Measurements from ENCODE around the gene TUBA1A. TPM values are rescaled to one million over a fixed set of nuclear protein-coding genes. Genes with fewer than 3 reads are reported as not detected.
"Not testable (repeated sequence)": the region's sequence is repeated elsewhere in the genome, so short reads cannot be mapped to it uniquely, and the experiment has no call there.

TUBA1A gene
- 757 TPM for polyA plus RNA-seq (ENCODE audit: insufficient read length)

DNA sequence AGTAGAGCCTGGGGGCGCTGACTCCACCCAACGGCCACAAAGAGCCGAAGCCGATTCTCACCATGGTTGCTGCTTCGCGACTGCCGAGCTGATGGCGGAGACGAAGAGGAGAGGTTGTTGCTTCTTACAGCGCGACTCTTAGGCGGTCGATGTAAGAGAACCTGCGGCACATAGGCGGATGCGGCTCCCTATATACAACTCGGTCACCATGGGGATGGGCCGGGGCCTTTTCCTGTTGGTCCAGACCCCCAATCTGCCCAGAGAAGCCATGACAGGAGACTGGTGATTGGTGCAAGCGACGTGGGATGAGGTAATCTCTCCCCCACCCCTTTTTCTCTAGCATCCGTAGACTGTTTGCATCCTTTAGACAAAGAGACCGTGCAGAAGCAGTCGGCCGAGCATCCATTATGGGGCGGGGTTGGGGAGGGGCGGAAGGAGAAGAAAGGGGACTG, at the start of gene TUBA1A:
TSS of gene TUBA1A (minus strand) at position 165 of the 452 bp plus-strand sequence. CDS start at position 64, 101 bp downstream.
- DNase-seq, result peak; percentile 97

DNA sequence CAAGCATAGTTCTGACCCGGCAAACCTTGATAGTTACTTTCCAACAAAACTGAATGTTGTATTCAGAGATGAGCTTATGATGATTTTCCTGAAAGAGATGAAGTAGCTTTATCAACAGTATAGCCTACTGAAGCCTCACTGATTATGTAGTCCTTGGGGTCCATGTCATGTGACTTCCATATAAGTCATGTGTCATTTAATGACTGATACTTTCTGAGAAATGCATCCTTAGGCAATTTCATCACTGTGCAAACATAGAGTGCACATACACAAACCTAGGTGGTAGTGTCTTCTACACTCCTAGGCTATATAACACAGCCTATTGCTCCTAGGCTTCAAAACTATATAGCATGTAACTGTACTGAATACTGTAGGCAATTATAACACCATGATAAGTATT, 47.5 kb upstream of the TUBA1A start:
- no peak for DNase-seq

DNA sequence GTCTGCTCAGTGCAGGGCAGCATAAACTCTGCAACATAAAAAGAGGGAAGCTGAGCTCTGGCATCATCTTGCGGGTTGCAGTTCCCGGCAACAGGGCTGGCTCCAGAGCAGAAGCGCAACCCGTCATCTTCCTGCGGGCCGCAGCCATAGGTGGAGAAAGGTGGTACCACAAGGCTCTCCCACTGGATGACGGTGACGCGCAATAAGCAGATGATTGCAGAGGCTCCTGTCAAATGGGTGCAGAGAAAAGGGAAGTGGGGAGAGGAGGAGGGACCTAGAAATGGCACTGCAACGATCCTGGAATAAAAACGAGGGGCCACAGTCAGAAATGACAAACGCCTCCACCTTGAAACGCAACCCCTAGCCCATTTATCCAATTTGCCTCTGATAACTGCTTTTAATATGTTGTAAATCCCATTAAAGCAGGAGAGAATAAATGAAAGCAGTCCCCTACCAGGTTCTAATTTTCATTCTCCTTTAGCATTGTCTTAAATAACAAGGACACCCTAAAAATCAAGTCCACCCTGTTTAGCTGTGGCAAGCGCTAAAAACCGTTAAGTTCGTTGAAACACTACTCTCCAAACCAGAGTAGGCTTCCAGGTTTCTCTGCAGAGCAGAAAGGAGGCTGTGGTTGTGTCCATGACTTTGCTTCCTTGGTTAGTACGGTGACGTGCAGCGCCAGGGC, 45.1 kb upstream of the TUBA1A start:
- no peak for DNase-seq

DNA sequence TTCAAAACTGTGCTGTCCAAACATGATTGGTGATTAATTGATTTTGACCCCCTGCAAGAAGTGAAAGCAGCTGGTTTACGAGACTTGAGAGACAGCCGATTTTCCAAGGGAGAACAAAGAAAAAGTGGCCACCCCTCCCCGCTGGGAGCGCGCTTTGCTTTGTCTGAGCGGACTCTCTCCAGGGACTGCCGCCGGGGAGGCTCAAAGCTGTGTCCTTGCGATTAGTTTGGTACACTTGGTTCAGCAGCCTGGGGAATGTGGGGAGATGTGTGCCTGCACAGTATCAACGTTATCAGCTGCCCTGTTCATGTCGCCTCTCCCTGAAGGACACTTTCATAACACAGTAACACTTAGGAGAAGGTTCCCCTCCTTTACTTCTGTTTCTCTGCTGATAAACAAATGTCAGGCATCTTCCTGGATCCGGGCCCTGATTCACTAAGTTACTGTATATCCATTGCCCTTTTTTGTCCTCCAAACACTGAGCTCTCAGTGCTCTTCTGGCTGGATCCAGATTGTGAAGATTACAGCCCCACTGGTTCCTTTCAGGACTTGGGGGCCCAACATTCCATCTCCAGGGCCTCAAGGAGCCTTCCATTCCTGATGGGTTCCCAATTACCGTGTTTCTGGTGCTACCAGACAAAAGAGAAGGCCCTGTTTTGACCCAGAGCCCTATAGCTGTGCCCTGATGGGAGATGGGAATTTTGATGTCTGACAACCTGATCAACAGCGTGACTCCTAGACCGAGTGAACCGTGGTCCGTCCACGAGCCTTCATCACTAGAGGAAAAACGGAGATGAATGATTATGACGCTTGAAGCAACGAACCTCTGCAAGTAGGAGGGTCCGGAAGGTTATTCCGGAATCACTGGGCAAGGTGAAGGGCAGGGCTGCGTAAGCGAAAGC, 44.3 kb upstream of the TUBA1A start:
- no peak for DNase-seq

DNA sequence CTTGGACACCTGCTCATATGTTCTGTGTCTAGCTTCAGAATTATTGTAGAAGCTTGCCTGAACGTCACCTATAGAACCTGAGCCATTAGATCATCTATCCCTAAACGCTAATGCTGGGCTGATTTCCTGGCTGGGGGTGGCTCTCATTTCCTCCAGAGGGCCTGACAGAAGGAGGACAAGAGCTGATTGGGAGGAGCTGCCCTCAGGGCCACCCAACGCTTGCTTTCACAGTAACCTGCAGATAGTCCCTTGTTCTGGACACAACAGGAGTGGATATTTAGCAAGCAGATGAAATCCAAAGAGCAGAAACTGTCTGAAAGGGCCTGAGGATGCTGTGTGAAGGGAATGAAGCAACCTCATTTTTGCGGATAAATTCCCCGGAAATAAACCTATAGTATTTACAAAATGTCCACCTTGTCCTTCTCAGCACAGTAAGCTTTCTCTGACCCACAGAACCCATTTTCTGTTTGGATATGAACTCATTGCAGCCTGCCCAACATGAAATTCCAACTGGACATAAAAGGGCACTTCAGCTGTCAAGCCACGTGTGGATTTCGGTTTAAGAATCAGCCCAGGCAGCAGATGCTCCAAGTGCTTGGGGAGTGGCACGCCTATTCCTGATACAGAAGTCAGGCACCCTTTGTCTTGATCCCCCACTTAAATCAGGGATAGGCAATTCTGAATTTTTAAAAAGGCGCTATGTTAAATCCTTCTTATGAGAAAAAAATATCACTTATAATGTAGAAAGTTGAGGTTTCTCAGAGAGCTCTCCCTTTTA, 43.2 kb upstream of the TUBA1A start:
- no peak for DNase-seq

DNA sequence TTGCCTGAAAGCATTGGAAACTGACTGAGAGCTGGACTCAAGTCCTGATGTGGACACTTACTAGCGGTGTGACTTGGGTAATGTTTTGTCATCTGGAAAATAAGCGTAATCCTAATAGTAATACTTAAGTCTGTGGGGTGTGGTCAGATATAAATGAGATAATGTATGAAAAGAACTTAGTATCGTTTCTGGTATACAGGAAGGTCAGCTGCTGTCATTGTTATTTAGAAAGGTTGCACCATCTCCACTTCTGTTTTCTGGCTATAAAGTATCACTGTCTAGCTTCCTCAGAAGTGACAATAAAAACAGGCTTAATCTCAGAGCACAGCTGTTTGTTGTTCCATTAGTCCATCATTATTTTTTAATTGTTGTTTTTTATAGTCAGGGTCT, 41.9 kb upstream of the TUBA1A start:
- DNase-seq, result no peak

DNA sequence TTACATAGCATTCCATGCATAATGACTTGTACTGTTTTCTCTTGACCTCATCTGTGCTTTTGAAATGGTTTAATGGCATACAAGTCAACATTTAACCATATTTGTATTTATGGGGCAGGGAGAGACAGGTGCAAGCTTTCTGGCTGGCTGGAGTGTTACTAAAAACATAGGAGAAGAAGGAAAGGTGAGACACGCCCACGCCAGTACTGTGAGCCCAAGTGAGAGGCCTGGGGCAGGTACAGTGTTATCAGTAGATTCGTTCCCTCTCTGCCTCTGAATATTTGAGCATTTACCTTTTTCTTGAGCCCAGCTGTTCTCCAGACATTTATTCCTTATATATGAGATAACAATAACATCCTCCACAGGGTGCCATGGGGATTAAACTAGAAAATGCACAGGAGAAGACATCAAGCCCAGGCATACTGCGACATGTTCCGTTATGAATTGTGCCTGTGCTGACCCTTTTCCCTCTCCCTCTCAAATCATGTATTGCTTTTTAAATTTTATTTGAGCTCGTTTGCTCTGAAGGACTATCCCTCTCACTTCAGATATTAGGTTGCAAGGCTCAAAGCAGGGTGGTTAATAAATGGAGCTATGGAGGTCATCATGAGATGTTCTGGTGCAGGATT, 41.4 kb upstream of the TUBA1A start:
- DNase-seq, result no peak

DNA sequence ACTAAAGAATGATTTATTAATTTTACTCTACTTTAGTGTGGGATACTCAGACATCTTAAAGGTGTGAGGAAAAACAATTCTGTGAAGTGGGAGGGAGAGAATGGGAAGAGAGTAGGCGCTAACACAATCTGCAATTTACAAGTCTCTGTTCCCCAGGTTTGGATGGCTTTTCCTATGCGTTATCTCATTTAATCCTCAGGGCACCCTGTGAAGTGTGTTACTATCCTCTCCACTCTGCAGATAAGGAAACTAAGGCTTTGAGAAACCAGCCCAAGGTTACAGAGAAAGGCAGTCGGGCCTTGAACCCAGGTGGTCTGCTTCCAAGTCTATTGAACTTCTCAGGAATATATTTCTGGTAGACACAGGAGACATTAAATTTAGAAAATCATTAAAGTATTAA, 39.8 kb upstream of the TUBA1A start:
- no peak for DNase-seq

DNA sequence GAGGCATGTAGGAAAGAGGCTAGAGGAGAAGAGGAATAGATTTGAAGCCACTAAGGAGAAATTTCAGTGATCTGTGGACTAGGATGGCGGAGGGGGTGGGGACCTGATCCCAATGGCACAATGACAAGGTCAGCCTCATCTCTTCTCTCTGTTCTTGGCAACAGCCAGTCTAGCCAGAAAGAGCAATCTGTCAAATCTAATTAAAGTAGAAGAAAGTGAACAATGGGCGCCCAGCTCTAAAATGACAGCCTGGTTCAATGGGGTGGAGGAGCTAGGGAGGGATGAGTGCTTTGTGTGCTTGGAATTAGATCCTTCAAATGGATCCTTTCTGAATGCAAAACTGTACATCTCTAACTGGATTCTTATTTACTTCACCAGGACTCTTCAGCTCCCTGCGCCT, 38.8 kb upstream of the TUBA1A start:
- DNase-seq, result no peak

DNA sequence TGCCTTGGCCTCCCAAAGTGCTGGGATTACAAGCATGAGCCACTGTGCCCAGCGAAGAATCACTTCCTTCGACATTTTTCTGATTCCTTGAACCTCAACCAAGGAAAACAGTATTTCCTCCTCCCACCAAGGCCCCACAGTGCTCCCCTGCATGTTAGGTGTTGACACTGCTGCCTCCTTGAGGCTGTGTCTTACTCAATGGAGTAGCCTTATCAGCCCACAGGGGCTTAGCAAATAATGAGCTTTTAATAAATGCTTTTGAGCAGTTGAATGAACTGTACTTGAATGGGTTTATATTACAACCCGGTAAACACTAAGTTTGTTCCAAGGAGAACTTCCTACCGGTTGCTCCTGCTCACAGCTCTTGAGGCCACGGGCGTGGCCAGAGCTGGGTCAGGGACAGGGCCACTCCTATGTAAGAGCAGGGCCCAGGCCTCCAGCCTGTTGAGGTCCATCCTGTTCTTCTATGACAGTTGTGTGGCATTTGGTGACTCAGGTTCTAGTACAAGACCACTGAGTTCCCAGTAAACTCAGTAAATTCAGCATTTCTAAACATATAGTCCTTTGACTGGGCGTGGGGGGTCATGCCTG, 36.8 kb upstream of the TUBA1A start:
- DNase-seq, result no peak

DNA sequence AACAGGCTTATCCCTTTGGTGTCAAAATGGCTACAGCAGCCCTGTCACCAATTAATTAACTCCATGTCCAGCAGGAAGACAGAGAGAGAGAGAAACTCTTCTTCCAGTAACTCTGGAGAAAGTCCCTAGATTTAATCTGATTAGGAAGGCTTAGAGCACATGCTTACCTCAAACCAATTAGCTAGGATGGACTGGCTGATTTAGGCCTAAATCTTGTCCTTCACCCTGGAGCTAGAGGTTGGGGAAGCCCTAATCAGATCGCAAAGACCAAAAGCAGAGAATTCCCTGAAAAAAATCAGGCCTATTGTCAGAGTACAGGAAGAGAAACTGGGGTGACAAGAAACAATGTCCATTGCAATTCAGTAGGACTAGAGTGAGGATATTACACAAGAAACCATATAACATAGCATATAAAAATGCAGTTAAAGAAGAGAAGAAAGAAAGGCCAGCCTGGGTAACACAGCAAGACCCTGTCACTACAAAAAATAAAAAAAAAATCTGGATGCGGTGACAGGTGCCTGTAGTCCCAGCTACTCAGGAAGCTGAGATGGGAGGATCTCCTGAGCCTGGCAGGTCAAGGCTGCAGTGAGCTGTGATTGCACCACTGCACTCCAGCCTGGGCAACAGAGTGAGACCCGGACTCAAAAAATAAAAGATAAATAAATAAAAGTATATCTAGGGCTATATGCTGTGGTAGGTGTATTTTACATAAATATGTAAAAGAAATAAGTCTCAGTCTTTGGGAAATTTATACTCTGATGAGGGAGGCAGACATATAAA, 34.9 kb upstream of the TUBA1A start:
- no peak for DNase-seq

DNA sequence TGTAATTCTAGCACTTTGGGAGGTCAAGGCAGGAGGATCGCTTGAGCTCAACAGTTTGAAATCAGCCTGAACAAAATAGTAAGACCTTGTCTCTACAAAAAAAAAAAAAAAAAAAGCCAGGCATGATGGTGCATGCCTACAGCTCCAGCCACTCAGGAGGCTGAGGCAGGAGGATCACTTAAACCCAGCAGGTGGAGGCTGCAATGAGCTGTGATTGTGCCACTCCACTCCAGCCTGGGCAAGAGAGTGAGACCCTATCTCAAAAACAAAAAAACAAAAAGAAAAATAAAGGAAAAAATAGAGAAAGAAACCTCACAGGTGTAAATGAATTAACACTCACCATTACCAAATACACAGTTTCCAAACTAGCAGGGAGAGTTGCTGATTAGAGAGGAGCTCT, 34.2 kb upstream of the TUBA1A start:
- no peak for DNase-seq

DNA sequence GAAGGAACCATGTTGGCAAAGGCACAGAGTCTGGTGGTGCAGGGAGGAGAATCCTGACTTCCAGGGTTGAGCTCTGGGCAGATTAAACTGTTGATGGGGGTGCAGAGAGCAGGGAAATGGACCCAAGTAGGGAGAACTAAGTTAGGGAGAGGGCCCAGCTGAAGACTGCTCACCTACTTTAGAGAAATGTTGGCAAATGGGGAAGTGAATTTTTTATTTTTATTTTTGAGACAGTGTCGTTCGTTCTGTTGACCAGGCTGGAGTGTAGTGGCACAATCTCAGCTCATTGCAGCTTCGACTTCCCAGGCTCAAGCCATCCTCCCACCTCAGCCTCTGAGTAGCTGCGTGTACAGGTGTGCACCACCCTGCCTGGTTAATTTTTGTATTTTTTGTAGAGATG, 32.1 kb upstream of the TUBA1A start:
- no peak for DNase-seq

DNA sequence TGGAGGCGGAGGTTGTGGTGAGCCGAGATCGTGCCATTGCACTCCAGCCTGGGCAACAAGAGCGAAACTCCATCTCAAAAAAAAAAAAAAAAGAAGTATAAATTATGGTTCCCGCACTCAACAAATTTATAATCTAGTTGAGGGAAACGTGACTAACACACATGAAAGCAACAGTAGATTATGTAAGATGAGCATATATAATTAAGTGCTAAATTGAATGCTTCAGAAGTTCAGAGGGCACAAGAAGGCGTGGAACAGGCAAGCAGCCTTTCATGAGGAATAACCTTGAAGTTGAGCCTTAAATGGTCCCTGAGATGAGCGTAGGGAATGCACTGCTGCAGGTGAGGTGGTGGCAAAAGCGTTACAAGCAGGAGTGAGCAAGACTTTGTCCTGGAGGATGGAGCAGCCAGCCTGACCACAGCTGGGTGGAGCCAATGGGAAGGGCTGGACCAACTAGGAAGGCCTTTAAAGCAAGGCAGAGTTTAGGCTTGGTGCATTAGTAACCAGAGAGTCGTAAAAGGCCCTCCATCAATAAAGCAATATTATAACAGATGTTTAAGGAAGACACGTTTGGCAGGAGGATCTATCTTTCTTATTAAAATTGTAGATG, 30.6 kb upstream of the TUBA1A start:
- DNase-seq, result no peak

DNA sequence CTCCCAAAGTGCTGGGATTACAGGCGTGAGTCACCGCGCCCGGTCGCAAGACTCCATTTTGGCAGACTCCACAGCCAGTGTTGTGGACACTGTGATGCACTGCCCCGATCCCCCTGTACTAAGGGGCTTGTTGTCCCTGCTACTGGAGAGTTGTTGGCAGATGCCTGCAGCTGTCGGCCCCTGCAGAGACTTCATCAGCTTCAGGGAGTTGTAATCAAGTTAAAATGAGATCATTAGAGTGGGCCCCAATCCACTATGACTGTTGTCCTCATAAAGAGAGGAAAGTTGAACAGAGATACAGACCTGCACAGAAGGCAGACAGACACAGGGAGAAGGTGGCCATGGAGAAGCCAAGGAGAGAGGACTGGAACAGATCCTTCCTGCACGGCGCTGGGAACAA, 23.7 kb upstream of the TUBA1A start:
- DNase-seq, result no peak

DNA sequence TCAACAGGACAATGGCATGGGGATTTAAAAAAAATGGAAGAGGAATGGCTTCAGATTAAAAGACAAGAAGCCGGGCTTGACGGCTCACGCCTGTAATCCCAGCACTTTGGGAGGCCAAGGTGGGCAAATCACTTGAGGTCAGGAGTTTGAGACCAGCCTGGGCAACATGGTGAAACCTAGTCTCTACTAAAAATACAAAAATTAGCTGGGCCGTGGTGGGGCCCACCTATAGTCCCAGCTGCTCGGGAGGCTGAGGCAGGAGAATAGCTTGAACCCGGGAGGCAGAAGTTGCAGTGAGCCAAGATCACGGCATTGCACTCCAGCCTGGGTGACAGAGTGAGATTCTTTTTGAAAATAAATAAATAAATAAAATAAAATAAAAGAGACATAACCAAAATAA, 21.8 kb upstream of the TUBA1A start:
- DNase-seq, result not testable (repeated sequence)

DNA sequence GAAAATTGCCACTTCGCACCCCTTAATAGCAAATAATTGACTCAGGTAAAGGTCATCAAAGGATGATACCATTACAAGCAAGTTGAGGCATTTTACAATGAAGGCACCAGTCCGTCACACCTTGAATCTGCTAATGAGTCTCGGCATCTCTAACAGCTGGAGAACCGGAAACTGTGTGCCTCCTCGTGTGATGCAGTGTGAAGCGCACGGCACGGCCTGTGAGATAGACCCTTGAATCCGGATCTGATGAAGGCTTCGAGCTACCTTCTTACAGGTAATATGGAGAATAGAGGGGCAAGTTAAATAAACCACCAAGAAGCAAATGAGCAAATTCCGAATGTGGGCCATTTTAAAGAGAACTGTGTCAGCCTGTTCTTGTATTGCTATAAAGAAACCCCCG, 19.8 kb upstream of the TUBA1A start:
- no peak for DNase-seq

DNA sequence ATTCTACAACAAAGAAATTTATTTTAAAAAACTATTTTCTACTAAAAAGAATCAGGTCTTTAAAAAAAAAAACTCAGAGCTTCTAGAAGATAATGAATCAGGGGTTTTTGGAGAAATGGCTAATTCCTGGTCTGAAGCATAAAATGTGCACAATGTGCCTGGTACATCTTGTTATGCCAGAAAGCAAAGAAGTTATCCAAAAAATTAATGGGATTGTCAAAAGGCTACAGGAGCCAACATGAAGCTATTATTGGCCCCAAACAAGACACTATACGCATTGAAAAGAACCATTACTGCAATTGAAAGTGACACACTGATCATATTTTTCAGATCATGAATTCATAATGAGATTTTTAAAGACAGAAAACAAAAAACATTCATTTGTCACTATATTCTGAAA, 19.3 kb upstream of the TUBA1A start:
- DNase-seq, result no peak

DNA sequence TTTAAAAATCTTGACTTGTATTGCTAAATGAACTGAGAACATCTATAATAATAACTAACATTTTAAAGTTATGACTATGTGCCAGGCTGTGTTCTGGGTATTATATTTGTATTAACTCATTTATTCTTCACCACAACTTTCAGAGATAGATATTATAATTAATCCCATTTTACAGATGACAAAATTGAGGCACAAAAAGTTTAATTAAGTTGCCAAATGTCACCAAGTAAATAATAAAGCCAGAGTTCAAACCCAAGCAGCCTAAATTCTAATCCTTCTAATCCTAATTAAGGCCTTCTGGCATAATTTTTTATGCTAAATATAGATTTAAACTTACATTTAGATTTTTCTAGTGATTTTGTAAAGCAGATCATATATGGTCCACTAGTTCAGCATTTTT, 17.5 kb upstream of the TUBA1A start:
- no peak for DNase-seq

DNA sequence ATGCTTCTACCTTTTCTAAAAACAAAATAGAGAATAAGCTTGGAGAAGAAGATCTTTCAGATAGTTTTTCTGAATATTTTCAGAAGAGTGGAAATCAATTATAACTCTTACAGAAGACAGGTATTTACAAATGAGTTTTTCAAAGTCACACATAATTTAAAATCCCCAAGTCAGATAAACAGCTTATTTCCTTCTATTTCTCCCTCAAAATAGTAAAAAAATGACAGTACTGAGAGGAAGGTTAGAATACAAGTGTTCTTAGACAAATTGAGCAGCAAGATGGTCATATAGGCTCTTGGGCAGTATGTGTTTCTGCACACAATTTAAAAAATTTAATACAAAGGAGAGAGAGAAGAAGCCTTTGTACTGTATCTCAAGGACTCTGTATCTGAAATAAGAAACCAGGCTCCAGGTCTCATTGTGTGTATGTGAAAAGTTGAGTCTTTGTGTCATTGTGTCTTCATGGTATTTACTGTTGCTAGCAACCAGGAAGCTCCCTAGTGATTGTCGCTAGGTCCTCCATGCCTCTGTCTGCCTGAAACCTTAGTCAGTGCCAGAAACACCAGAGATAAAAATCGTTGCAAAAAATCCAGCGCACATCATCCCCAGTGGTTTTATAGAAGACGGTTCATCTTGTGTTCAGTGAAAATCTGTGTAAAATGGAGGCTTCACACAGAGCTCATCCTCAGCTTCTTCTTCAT, 12.9 kb upstream of the TUBA1A start:
- DNase-seq, result peak; percentile 75

All from hindlimb muscle (tissue), 1 donor.